ENCODE results near the gene ARRDC2. TPM values are rescaled to one million over a fixed set of nuclear protein-coding genes. Genes with fewer than 3 reads are reported as not detected.

The ARRDC2 gene
- total and polyA plus RNA-seq, 9 of the 15 experiments (the other 6 are each of a cell fraction or from before 2014, with no cell fraction given): 1.9 to 27.4 (median 15.2) TPM

- TF ChIP-seq, protein P1, sequence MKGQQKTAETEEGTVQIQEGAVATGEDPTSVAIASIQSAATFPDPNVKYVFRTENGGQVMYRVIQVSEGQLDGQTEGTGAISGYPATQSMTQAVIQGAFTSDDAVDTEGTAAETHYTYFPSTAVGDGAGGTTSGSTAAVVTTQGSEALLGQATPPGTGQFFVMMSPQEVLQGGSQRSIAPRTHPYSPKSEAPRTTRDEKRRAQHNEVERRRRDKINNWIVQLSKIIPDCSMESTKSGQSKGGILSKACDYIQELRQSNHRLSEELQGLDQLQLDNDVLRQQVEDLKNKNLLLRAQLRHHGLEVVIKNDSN (CRISPR knock-in tag; IDR thresholded peaks at IDR 0.05): peak; percentile 9; the same call in 1 of the 2 replicates
- TF ChIP-seq DPF2 (IDR thresholded peaks at IDR 0.05) (no peak), ATF4 (CRISPR knock-in tag; IDR thresholded peaks at IDR 0.05) (no peak), ZNF507 (tag; conservative IDR thresholded peaks at IDR 0.05) (no peak), IRF9 (tag; IDR thresholded peaks at IDR 0.05) (no peak)
Measured at GRCh38 chr19:17967257-17968051, 40.5 kb upstream of the ARRDC2 start (continued).

DNA sequence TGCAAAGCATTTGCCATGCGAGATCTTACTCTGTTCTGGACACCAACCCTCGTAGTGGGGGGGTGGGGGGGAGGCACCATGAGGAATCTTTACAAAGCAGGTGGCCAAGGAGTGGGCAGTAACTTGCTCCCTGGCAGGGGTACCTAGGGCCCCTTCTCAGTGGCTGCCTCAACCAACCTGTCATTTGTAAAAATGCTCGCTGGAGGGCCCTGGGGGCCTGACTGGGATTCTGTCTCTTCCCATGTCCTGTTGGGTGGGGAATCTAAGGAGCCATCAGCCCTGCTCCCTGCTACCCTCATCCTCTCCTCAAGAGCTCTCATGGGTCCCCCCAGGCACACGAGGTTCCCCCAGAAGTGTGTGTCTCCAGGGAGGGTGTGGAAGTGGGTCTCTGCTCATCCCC, 39.6 kb upstream of the ARRDC2 start:
- Histone ChIP-seq H3K79me2 (ENCODE audit: control insufficient read depth, insufficient read depth, low read length) (no peaks in the 10 kb centered on the region), H2AFZ (ENCODE audit: low read depth, low read length) (no peak overlapping the region), H3K27ac (ENCODE audit: extremely low read depth, low read depth, low read length) (no peak overlapping the region), H3K9me3 (replicated peaks; ENCODE audit: control insufficient read depth, insufficient read depth, low read depth, low read length) (no peaks in the 10 kb centered on the region), H3K4me3 (no peak overlapping the region), H3K4me1 (replicated peaks in 1 of 2; ENCODE audit: control insufficient read depth in 2 of 2, insufficient read depth in 2 of 2, low read length in 2 of 2) (peaks cover 12 to 40% of the 10 kb centered on the region in 2 experiments), H3K9me1 (ENCODE audit: control insufficient read depth, insufficient read depth, low read length) (no peaks in the 10 kb centered on the region), H3K4me2 (ENCODE audit: insufficient read depth, low read length) (no peak overlapping the region), H3K9ac (ENCODE audit: insufficient read depth in 1 of 2, low read depth in 2 of 2, low read length in 2 of 2) (no peak overlapping the region), H4K20me1 (replicated peaks; ENCODE audit: control insufficient read depth, insufficient read depth, low read length) (no peaks in the 10 kb centered on the region), H3K36me3 (ENCODE audit: control insufficient read depth, insufficient read depth, low read length) (no peaks in the 10 kb centered on the region), H3K27me3 (ENCODE audit: control insufficient read depth in 2 of 2, insufficient read depth in 2 of 2, low read length in 2 of 2) (no peaks in the 10 kb centered on the region)
- WGBS (ENCODE audit: insufficient coverage, low coverage, missing lambda C conversion rate): 52% methylated on average over 3 of the region's 4 CpGs
- BruUV-seq (replicated peaks): no TSS peak
- in situ Hi-C loops (cut with MboI): no loop called here
- no peak for FAIRE-seq
- ATAC-seq: no peak
- ChIA-PET POLR2A (interaction anchor here (0.5 to 3.4 kb wide), 5 partner anchors 10 to 307 kb away, joined by 3 to 14 read pairs (median 6); partner anchors contain the start of gene MAP1S), CTCF (ENCODE audit: low intra/inter-chr PET ratio) (no interaction called here)
- DNase-seq (ENCODE audit: extremely low read depth in 1 of 4, low spot score in 3 of 4): no peak
- intact Hi-C loops (cut with micrococcal nuclease): no loop called here
- TF ChIP-seq EGR1 (conservative IDR thresholded peaks at IDR 0.05) (no peak), HBP1 (CRISPR knock-in tag; IDR thresholded peaks at IDR 0.05) (no peak), JUNB (CRISPR knock-in tag; conservative IDR thresholded peaks at IDR 0.05) (no peak), FOXJ2 (tag; IDR thresholded peaks at IDR 0.05) (no peak), SRSF7 (optimal IDR thresholded peaks at IDR 0.05; ENCODE audit: low read depth, low read length) (no peak), CTBP1 (IDR thresholded peaks at IDR 0.05; ENCODE audit: borderline replicate concordance) (no peak), RBM25 (IDR thresholded peaks at IDR 0.05; ENCODE audit: low read depth, low read length, severe bottlenecking) (no peak), KDM5B (IDR thresholded peaks at IDR 0.05; ENCODE audit: insufficient replicate concordance, low read depth, low read length) (no peak), ZNF134 (CRISPR knock-in tag; conservative IDR thresholded peaks at IDR 0.05) (no peak), KDM4B (IDR thresholded peaks at IDR 0.05; ENCODE audit: borderline replicate concordance in 2 of 2, low read depth in 1 of 2) (no peak)
- TF ChIP-seq, protein P2, sequence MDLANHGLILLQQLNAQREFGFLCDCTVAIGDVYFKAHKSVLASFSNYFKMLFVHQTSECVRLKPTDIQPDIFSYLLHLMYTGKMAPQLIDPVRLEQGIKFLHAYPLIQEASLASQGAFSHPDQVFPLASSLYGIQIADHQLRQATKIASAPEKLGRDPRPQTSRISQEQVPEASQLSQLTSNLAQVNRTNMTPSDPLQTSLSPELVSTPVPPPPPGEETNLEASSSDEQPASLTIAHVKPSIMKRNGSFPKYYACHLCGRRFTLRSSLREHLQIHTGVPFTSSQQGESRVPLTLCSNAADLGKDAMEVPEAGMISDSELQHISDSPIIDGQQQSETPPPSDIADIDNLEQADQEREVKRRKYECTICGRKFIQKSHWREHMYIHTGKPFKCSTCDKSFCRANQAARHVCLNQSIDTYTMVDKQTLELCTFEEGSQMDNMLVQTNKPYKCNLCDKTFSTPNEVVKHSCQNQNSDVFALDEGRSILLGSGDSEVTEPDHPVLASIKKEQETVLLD (IDR thresholded peaks at IDR 0.05): no peak
